HG02678 (cell line): ENCODE measurements around the gene HTR2A.
A peak's percentile ranks its signal among the peaks of the same experiment; 100 is the strongest.

Experiments used
- ATAC-seq: cut with Tn5 transposase; IDR thresholded peaks from one replicate; pipeline ENCODE4 v1.9.1; 2021; ENCODE audit warnings: mild to moderate bottlenecking, moderate library complexity; ENCODE audit not compliant: unreplicated experiment

HTR2A gene

GRCh38 chr13:46871557-46871956 is 25.3 kb downstream of the HTR2A start:
- ATAC-seq = no peak

GRCh38 chr13:46868091-46868490 is 28.8 kb downstream of the HTR2A start:
- no peak for ATAC-seq

GRCh38 chr13:46866150-46866549 is 30.7 kb downstream of the HTR2A start:
- peak; percentile 66 for ATAC-seq

GRCh38 chr13:46864941-46865340 is 31.9 kb downstream of the HTR2A start:
- ATAC-seq = no peak

GRCh38 chr13:46861959-46862358 is 34.9 kb downstream of the HTR2A start:
- ATAC-seq = peak; percentile 51

GRCh38 chr13:46860722-46861121 is 36.1 kb downstream of the HTR2A start:
- ATAC-seq = no peak

- ATAC-seq = no peak
These were observed 38.1 kb downstream of the HTR2A start for GRCh38 chr13:46858776-46859175.

- no peak for ATAC-seq
These were observed 38.7 kb downstream of the HTR2A start for GRCh38 chr13:46858163-46858562.

- no peak for ATAC-seq
These were observed 41.2 kb downstream of the HTR2A start for GRCh38 chr13:46855664-46856063.

- peak; percentile 78 for ATAC-seq
These were observed 41.7 kb downstream of the HTR2A start for GRCh38 chr13:46855166-46855565.

GRCh38 chr13:46852168-46852567 is 44.7 kb downstream of the HTR2A start:
- no peak for ATAC-seq

GRCh38 chr13:46850214-46850613 is 46.6 kb downstream of the HTR2A start:
- ATAC-seq = no peak

GRCh38 chr13:46846726-46847125 is 50.1 kb downstream of the HTR2A start:
- ATAC-seq = no peak

- no peak for ATAC-seq
These were observed 51.7 kb downstream of the HTR2A start for GRCh38 chr13:46845146-46845545.

GRCh38 chr13:46844431-46844830 is 52.4 kb downstream of the HTR2A start:
- ATAC-seq = no peak

GRCh38 chr13:46839399-46839798 is 57.5 kb downstream of the HTR2A start:
- no peak for ATAC-seq

- no peak for ATAC-seq
These were observed 62.2 kb downstream of the HTR2A start for GRCh38 chr13:46834657-46835056.

- ATAC-seq = no peak
These were observed 65.2 kb downstream of the HTR2A start for GRCh38 chr13:46831588-46832194.

- no peak for ATAC-seq
These were observed 66.3 kb downstream of the HTR2A start for GRCh38 chr13:46830405-46831005.

- ATAC-seq = no peak
These were observed 74.3 kb downstream of the HTR2A start for GRCh38 chr13:46822551-46822950.

- no peak for ATAC-seq
These were observed 78.9 kb downstream of the HTR2A start for GRCh38 chr13:46817838-46818476.

- no peak for ATAC-seq
These were observed 79.8 kb downstream of the HTR2A start for GRCh38 chr13:46817095-46817494.
